HepG2 (cell line): ENCODE results near the gene TBL2. TPM values are rescaled to one million over a fixed set of nuclear protein-coding genes. Genes with fewer than 3 reads are reported as not detected.

Source experiments
- ATAC-seq: fragments of 200-7000 bp; cut with Tn5 transposase; 3 replicates; pipeline ENCODE4 v1.9.1; 2020; ENCODE audit warnings: mild to moderate bottlenecking, moderate library complexity
- BruUV-seq: library from RNA; stranded (reverse); fragments of 400-500 nt; replicated peaks from 2 replicates; lab custom pipeline; 2021; lab: Mats Ljungman, UMichigan
- CTCF ChIA-PET: fragments of 300-600 bp; formaldehyde crosslinking; extraction: SDS; loops from one replicate; lab custom pipeline; 2021; ENCODE audit warnings: low total read pairs, inconsistent platforms, low intra/inter-chr PET ratio; lab: Yijun Ruan, JAX
- POLR2A ChIA-PET: fragments of 350-600 bp; sonication (Branson Sonifier 250); formaldehyde crosslinking; loops from one replicate; lab custom pipeline; 2020; ENCODE audit warnings: antibody characterized with exemption, inconsistent platforms; lab: Yijun Ruan, JAX
- DNase-seq: peaks from one replicate; pipeline ENCODE4 v3.0.0-alpha.2; 2015; ENCODE audit warnings: low spot score
- FAIRE-seq: peaks from 3 replicates; lab custom pipeline; 2011; peaks lifted over from hg19 to GRCh38; lab: Jason Lieb, UNC
- H2AFZ ChIP-seq: one replicate; pipeline ENCODE4 v1.6.1; 2011; ENCODE audit warnings: low read length, inconsistent platforms
- H3K27ac ChIP-seq: fragments of 300-600 bp; 3 replicates; pipeline ENCODE4 v1.8.0; 2011; ENCODE audit warnings: mixed run types, mild to moderate bottlenecking, mixed read lengths, low read length, inconsistent platforms; ENCODE audit not compliant: insufficient read depth; ENCODE audit errors: extremely low read length
- H3K27me3 ChIP-seq, 2 experiments: fragments of 200-600 bp in 1 of 2; 2 replicates in 1 of 2; 3 replicates in 1 of 2; pipeline versions ENCODE4 v1.6.0 to v1.8.0; 2011; ENCODE audit warnings: low read length in 2 of 2, mild to moderate bottlenecking in 2 of 2, moderate library complexity in 2 of 2, inconsistent platforms in 1 of 2; ENCODE audit not compliant: insufficient read depth in 2 of 2, control insufficient read depth in 1 of 2
- H3K36me3 ChIP-seq, 2 experiments: fragments of 200-600 bp in 1 of 2; replicated peaks in 1 of 2; 2 replicates in 1 of 2; 3 replicates in 1 of 2; pipeline versions ENCODE4 v1.5.1 to v1.8.0; 2011; ENCODE audit warnings: low read length in 2 of 2, inconsistent platforms in 1 of 2; ENCODE audit not compliant: insufficient read depth in 2 of 2, control insufficient read depth in 1 of 2
- H3K4me1 ChIP-seq: 2 replicates; pipeline ENCODE4 v1.5.1; 2012; ENCODE audit warnings: low read length, inconsistent platforms; ENCODE audit not compliant: insufficient read depth
- H3K4me2 ChIP-seq: 2 replicates; pipeline ENCODE4 v1.6.0; 2011; ENCODE audit warnings: low read depth, low read length, inconsistent platforms
- H3K4me3 ChIP-seq, 3 experiments: fragments of 200-600 bp in 1 of 3; sonication (generic), shearing (Covaris generic) in 1 of 3; replicated peaks in 1 of 3; 2 replicates each; pipeline ENCODE4 v1.5.1; 2011 to 2016; ENCODE audit warnings: low read length in 3 of 3, inconsistent platforms in 2 of 3, low read depth in 2 of 3, mild to moderate bottlenecking in 2 of 3, control low read depth in 1 of 3, mixed read lengths in 1 of 3; ENCODE audit not compliant: insufficient read depth in 1 of 3
- H3K79me2 ChIP-seq: one replicate; pipeline ENCODE4 v1.6.1; 2011; ENCODE audit warnings: low read length, inconsistent platforms; ENCODE audit not compliant: insufficient read depth
- H3K9ac ChIP-seq: 2 replicates; pipeline ENCODE4 v1.6.0; 2011; ENCODE audit warnings: mild to moderate bottlenecking, low read depth, low read length, inconsistent platforms; ENCODE audit not compliant: insufficient read depth
- H3K9me3 ChIP-seq: 2 replicates; pipeline ENCODE4 v1.5.1; 2012; ENCODE audit warnings: mild to moderate bottlenecking, low read length
- H4K20me1 ChIP-seq: 2 replicates; pipeline ENCODE4 v1.6.0; 2011; ENCODE audit warnings: inconsistent platforms, mild to moderate bottlenecking, low read length, moderate library complexity; ENCODE audit not compliant: insufficient read depth
- ATRX ChIP-seq: sonication (generic); formaldehyde crosslinking; IDR thresholded peaks from 2 replicates; pipeline ENCODE4 v1.4.0; 2020; ENCODE audit warnings: missing genetic modification reagents, borderline replicate concordance
- ERF ChIP-seq: IDR thresholded peaks from 2 replicates; pipeline ENCODE4 v1.6.1; 2018; ENCODE audit warnings: missing biosample characterization, missing genetic modification reagents
- GTF2F1 ChIP-seq: fragments of 150-350 bp; IDR thresholded peaks from 2 replicates; pipeline ENCODE4 v1.6.1; 2014; ENCODE audit warnings: low read length
- KLF13 ChIP-seq: sonication (generic); formaldehyde crosslinking; IDR thresholded peaks from 2 replicates; pipeline ENCODE4 v1.4.0; 2020; ENCODE audit warnings: mild to moderate bottlenecking, missing genetic modification reagents
- PITX1 ChIP-seq: sonication (generic); formaldehyde crosslinking; IDR thresholded peaks from 2 replicates; pipeline ENCODE4 v1.5.1; 2020; ENCODE audit warnings: mild to moderate bottlenecking, missing genetic modification reagents
- ZBTB42 ChIP-seq: sonication (generic); formaldehyde crosslinking; IDR thresholded peaks from 2 replicates; pipeline ENCODE4 v1.5.0; 2020; ENCODE audit warnings: mild to moderate bottlenecking, missing genetic modification reagents
- WGBS: methylation state at CpG from one replicate; pipeline ENCODE4 v1.1.6; 2017; ENCODE audit warnings: low lambda C conversion rate; 5-methylcytosine and 5-hydroxymethylcytosine counted together
- in situ Hi-C: cut with HindIII; loops from 2 replicates; pipeline ENCODE4 v1.10.0; 2017; ENCODE audit warnings: low pct_unique_long_range_greater_than_20kb; ENCODE audit not compliant: extremely low pct_ligation_motif_present
- intact Hi-C: fragments of 100-400 bp; cut with micrococcal nuclease; formaldehyde crosslinking; loops from one replicate; pipeline ENCODE4 v1.10.0; 2022; ENCODE audit not compliant: unreplicated experiment
- polyA plus RNA-seq, 8 experiments: library from polyadenylated mRNA; depleted of rRNA in 3 of 8; stranded (reverse) in 7 of 8; unstranded in 1 of 8; fragments of >200 nt; fragmentation: Illumina TruSeq in 4 of 8; extraction: Trizol in 4 of 8; gene quantifications; 2 replicates each; pipeline versions ENCODE4 v1.2.1 to v1.2.3, GENCODE V29; 2011 to 2016; ENCODE audit warnings: low read depth in 4 of 8, missing spikeins in 1 of 8, mixed read lengths in 1 of 8; ENCODE audit not compliant: insufficient read depth in 1 of 8
- total RNA-seq, 5 experiments: library from RNA; depleted of rRNA; stranded (reverse); fragments of >200 nt; fragmentation: Illumina TruSeq; extraction: Trizol; gene quantifications; 2 replicates each; pipeline ENCODE4 v1.2.3, GENCODE V29; 2016; ENCODE audit warnings: low read depth in 1 of 5
- TF ChIP-seq, protein P1 (sequence below), 2 experiments: fragments of 450-650 bp in 1 of 2; sonication (generic) in 1 of 2; formaldehyde crosslinking in 1 of 2; IDR thresholded peaks; 2 replicates each; pipeline versions ENCODE4 v1.6.1 to v1.8.0; 2016 to 2022; ENCODE audit warnings: antibody characterized with exemption in 1 of 2, mild to moderate bottlenecking in 1 of 2, missing genetic modification reagents in 1 of 2
- TF ChIP-seq, protein P2 (sequence below): sonication (generic); formaldehyde crosslinking; IDR thresholded peaks from 2 replicates; pipeline ENCODE4 v1.5.1; 2020; ENCODE audit warnings: missing genetic modification reagents, mild to moderate bottlenecking, borderline replicate concordance

Gene TBL2
- total and polyA plus RNA-seq, 2 of the 13 experiments (the other 11 are each of a cell fraction or from before 2014, with no cell fraction given): 43.4 to 47.2 TPM

GRCh38 chr7:73556208-73557107, 21.9 kb downstream of the TBL2 start:
- in situ Hi-C loops (no loop called here), intact Hi-C loops (loop anchor here (5.0 kb wide), 1 partner anchor 34 kb away; the partner anchor contains the start of gene BAZ1B)
- CTCF ChIA-PET: no interaction called here
- TSS peak; percentile 74 for BruUV-seq
- peak overlapping the region; percentile 88 for H3K4me2 ChIP-seq
- H3K4me1 ChIP-seq: peaks cover 48% of the 10 kb centered on the region
- H3K27me3 ChIP-seq: no peaks in the 10 kb centered on the region; a peak in 1 of 5 replicates
- no peak overlapping the region for H2AFZ ChIP-seq
- peak overlapping the region; percentile 94 for H3K9ac ChIP-seq
- H3K79me2 ChIP-seq: peaks cover 27% of the 10 kb centered on the region
- POLR2A ChIA-PET: interaction anchor here (0.6 to 2.5 kb wide), 7 partner anchors 11 to 159 kb away, joined by 3 to 16 read pairs (median 3); partner anchors contain the start of genes BAZ1B and TBL2
- H3K9me3 ChIP-seq: no peaks in the 10 kb centered on the region
- peaks cover 5% of the 10 kb centered on the region; the same call in 1 of the 2 replicates for H4K20me1 ChIP-seq
- FAIRE-seq (peak; percentile 44), ATAC-seq (no peak), DNase-seq (no peak)
- H3K36me3 ChIP-seq: peaks cover 0 to 10% of the 10 kb centered on the region in 2 experiments; a peak in 3 of 5 replicates
- H3K27ac ChIP-seq: peak overlapping the region; percentile 50
- H3K4me3 ChIP-seq: peak overlapping the region; percentile 77 to 90 (median 86)
- 23% methylated on average over 22 of the region's 28 CpGs for WGBS
- TF ChIP-seq PITX1 (0 out of 2 replicates have a peak, but pooled peaks have one; percentile 15), ERF (CRISPR knock-in tag) (no peak), ATRX (CRISPR knock-in tag) (no peak), ZBTB42 (0 out of 2 replicates have a peak, but pooled peaks have one; percentile 15), GTF2F1 (no peak), KLF13 (CRISPR knock-in tag) (no peak)
- TF ChIP-seq, protein P1, sequence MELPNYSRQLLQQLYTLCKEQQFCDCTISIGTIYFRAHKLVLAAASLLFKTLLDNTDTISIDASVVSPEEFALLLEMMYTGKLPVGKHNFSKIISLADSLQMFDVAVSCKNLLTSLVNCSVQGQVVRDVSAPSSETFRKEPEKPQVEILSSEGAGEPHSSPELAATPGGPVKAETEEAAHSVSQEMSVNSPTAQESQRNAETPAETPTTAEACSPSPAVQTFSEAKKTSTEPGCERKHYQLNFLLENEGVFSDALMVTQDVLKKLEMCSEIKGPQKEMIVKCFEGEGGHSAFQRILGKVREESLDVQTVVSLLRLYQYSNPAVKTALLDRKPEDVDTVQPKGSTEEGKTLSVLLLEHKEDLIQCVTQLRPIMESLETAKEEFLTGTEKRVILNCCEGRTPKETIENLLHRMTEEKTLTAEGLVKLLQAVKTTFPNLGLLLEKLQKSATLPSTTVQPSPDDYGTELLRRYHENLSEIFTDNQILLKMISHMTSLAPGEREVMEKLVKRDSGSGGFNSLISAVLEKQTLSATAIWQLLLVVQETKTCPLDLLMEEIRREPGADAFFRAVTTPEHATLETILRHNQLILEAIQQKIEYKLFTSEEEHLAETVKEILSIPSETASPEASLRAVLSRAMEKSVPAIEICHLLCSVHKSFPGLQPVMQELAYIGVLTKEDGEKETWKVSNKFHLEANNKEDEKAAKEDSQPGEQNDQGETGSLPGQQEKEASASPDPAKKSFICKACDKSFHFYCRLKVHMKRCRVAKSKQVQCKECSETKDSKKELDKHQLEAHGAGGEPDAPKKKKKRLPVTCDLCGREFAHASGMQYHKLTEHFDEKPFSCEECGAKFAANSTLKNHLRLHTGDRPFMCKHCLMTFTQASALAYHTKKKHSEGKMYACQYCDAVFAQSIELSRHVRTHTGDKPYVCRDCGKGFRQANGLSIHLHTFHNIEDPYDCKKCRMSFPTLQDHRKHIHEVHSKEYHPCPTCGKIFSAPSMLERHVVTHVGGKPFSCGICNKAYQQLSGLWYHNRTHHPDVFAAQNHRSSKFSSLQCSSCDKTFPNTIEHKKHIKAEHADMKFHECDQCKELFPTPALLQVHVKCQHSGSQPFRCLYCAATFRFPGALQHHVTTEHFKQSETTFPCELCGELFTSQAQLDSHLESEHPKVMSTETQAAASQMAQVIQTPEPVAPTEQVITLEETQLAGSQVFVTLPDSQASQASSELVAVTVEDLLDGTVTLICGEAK (IDR thresholded peaks at IDR 0.05): no peak
- TF ChIP-seq, protein P1 (CRISPR knock-in tag; IDR thresholded peaks at IDR 0.05): no peak
- TF ChIP-seq, protein P2, sequence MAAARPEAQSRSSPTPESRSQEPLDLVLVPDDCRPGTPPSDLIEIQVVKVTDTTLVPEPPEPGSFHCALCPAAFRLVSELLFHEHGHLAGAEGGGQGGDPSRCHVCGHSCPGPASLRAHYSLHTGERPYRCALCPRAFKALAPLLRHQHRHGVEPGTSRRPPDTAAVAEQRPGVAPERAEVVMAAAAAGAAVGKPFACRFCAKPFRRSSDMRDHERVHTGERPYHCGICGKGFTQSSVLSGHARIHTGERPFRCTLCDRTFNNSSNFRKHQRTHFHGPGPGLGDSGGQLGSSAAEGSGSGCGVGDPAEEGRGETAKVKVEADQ (CRISPR knock-in tag): no peak
